GM23248 (cell line): Measurements from ENCODE around the gene RASSF9.

Experiments used
- EZH2 ChIP-seq: fragments of 200-600 bp; sonication (generic); IDR thresholded peaks from 2 replicates; pipeline ENCODE4 v1.6.1; 2018; ENCODE audit warnings: antibody characterized with exemption, mild to moderate bottlenecking; ENCODE audit not compliant: insufficient read depth, poor library complexity, severe bottlenecking
- EZH2phosphoT487 ChIP-seq: fragments of 200-600 bp; sonication (generic); IDR thresholded peaks from 2 replicates; pipeline ENCODE4 v1.6.1; 2018; ENCODE audit warnings: antibody characterized with exemption, moderate library complexity, mild to moderate bottlenecking, low read depth; ENCODE audit not compliant: insufficient read depth

DNA sequence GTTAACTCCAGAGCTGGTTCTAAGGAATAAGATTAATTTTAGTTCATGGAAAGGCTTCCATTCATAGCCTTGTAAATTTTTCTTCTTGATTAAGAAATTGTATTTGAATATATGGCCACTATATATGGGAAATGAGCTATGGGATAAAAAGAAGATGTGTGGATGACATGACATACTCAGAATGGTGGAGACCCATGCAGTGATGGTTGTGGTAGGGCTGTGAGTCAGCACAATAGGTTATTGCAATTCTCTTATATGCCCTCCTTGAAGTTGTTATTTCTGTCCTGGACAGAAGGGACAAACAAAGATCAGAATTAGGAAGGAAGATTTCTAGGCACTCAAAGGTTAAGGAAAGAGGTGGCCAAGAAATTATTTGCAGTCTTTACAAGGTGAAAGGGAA is 21.5 kb downstream of the RASSF9 start:
- TF ChIP-seq EZH2 (no peak), EZH2phosphoT487 (no peak)
